ENCODE measurements around the gene TMEM132D. TPM values are rescaled to one million over a fixed set of nuclear protein-coding genes. Genes with fewer than 3 reads are reported as not detected.

The TMEM132D gene
- total and polyA plus RNA-seq, 2 experiments from 2014 or later, result not detected

- H3K27me3 ChIP-seq (replicated peaks; ENCODE audit: insufficient read depth), result no peaks in the 10 kb centered on the region
- no peaks in the 10 kb centered on the region for H4K20me1 ChIP-seq (ENCODE audit: insufficient read depth)
- H2AFZ ChIP-seq, result no peak overlapping the region
- H3K9me2 ChIP-seq (ENCODE audit: insufficient read depth), result no peaks in the 10 kb centered on the region
- no peak overlapping the region for H3K9ac ChIP-seq
- no peak for DNase-seq
- no peaks in the 10 kb centered on the region for H3K9me3 ChIP-seq (ENCODE audit: low read depth)
- H3K27ac ChIP-seq, result no peak overlapping the region
- H3K4me3 ChIP-seq, result no peak overlapping the region
- WGBS, 2 experiments (ENCODE audit: low coverage in 1 of 2, low lambda C conversion rate in 2 of 2, missing lambda C conversion rate in 2 of 2), result 31 to 44% methylated on average over 2 of the region's 2 CpGs
- H3K4me2 ChIP-seq (ENCODE audit: unreplicated experiment), result no peak overlapping the region
- H3K4me1 ChIP-seq (ENCODE audit: insufficient read depth), result no peaks in the 10 kb centered on the region
- H3F3A ChIP-seq (ENCODE audit: insufficient read depth), result no peaks in the 10 kb centered on the region
- in situ Hi-C loops (cut with MboI), result no loop called here
- TF ChIP-seq EZH2 (IDR thresholded peaks at IDR 0.05; ENCODE audit: insufficient read depth, poor library complexity, severe bottlenecking), result no peak
- no peak for TF ChIP-seq EZH2phosphoT487 (IDR thresholded peaks at IDR 0.05; ENCODE audit: insufficient read depth, low read depth)
- H3K79me2 ChIP-seq (ENCODE audit: insufficient read depth), result no peaks in the 10 kb centered on the region
- no peaks in the 10 kb centered on the region for H3K36me3 ChIP-seq (ENCODE audit: low read depth)
Observed at GRCh38 chr12:129372348-129372747, 531.5 kb downstream of the TMEM132D start.

DNA sequence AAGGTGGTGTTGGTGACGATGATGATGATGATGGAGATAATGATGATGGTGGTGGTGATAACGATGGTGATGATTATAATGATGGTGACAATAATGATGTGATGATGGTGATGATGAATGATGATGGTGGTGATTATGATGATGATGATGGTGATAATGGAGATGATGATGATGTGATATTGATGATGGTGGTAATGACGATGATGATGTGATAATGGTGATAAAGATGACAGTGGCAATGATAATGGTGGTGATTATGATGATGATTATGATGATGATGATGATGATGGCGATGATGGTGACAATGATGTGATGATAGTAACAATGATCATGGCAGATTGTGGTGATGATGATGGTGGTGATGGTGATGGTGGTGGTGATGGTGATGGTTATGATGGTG lies 532.6 kb downstream of the TMEM132D start:
- no peak overlapping the region for H3K4me2 ChIP-seq (ENCODE audit: unreplicated experiment)
- WGBS, 2 experiments (ENCODE audit: low coverage in 1 of 2, low lambda C conversion rate in 2 of 2, missing lambda C conversion rate in 2 of 2), result 18% methylated on average over 4 of the region's 4 CpGs
- H3K9me2 ChIP-seq (ENCODE audit: insufficient read depth), result no peaks in the 10 kb centered on the region
- H3K9me3 ChIP-seq (ENCODE audit: low read depth), result no peaks in the 10 kb centered on the region
- H4K20me1 ChIP-seq (ENCODE audit: insufficient read depth), result no peaks in the 10 kb centered on the region
- no peak for DNase-seq
- H3K79me2 ChIP-seq (ENCODE audit: insufficient read depth), result no peaks in the 10 kb centered on the region
- no peak overlapping the region for H2AFZ ChIP-seq
- TF ChIP-seq EZH2 (IDR thresholded peaks at IDR 0.05; ENCODE audit: insufficient read depth, poor library complexity, severe bottlenecking), result no peak
- H3K27me3 ChIP-seq (replicated peaks; ENCODE audit: insufficient read depth), result no peaks in the 10 kb centered on the region
- no peak overlapping the region for H3K9ac ChIP-seq
- H3K4me3 ChIP-seq, result no peak overlapping the region
- in situ Hi-C loops (cut with MboI), result no loop called here
- no peaks in the 10 kb centered on the region for H3K36me3 ChIP-seq (ENCODE audit: low read depth)
- H3F3A ChIP-seq (ENCODE audit: insufficient read depth), result no peaks in the 10 kb centered on the region
- no peaks in the 10 kb centered on the region for H3K4me1 ChIP-seq (ENCODE audit: insufficient read depth)
- no peak overlapping the region for H3K27ac ChIP-seq

- H3K27ac ChIP-seq, result no peak overlapping the region
- H2AFZ ChIP-seq, result no peak overlapping the region
- WGBS, 2 experiments (ENCODE audit: low coverage in 1 of 2, low lambda C conversion rate in 2 of 2, missing lambda C conversion rate in 2 of 2), result 42 to 44% methylated on average over 9 of the region's 9 CpGs
- H3K9me2 ChIP-seq (ENCODE audit: insufficient read depth), result no peaks in the 10 kb centered on the region
- TF ChIP-seq EZH2 (IDR thresholded peaks at IDR 0.05; ENCODE audit: insufficient read depth, poor library complexity, severe bottlenecking) (no peak), EZH2phosphoT487 (IDR thresholded peaks at IDR 0.05; ENCODE audit: insufficient read depth, low read depth) (no peak)
- no peak overlapping the region for H3K4me2 ChIP-seq (ENCODE audit: unreplicated experiment)
- no peak overlapping the region for H3K4me3 ChIP-seq
- no peak for DNase-seq
- no peaks in the 10 kb centered on the region for H3K36me3 ChIP-seq (ENCODE audit: low read depth)
- in situ Hi-C loops (cut with MboI), result no loop called here
- H3K4me1 ChIP-seq (ENCODE audit: insufficient read depth), result no peaks in the 10 kb centered on the region
- H3K9ac ChIP-seq, result no peak overlapping the region
- no peaks in the 10 kb centered on the region for H3F3A ChIP-seq (ENCODE audit: insufficient read depth)
- no peaks in the 10 kb centered on the region for H3K79me2 ChIP-seq (ENCODE audit: insufficient read depth)
- no peaks in the 10 kb centered on the region for H4K20me1 ChIP-seq (ENCODE audit: insufficient read depth)
- no peaks in the 10 kb centered on the region for H3K9me3 ChIP-seq (ENCODE audit: low read depth)
- no peaks in the 10 kb centered on the region for H3K27me3 ChIP-seq (replicated peaks; ENCODE audit: insufficient read depth)
Observed at GRCh38 chr12:129366656-129367055, 537.2 kb downstream of the TMEM132D start.

GRCh38 chr12:129363041-129363440 lies 540.8 kb downstream of the TMEM132D start:
- H3K4me1 ChIP-seq (ENCODE audit: insufficient read depth), result no peaks in the 10 kb centered on the region
- no peaks in the 10 kb centered on the region for H4K20me1 ChIP-seq (ENCODE audit: insufficient read depth)
- H3K9me3 ChIP-seq (ENCODE audit: low read depth), result no peaks in the 10 kb centered on the region
- in situ Hi-C loops (cut with MboI), result no loop called here
- WGBS, 2 experiments (ENCODE audit: low coverage in 1 of 2, low lambda C conversion rate in 2 of 2, missing lambda C conversion rate in 2 of 2), result 17 to 19% methylated on average over 8 of the region's 8 CpGs
- H3K9me2 ChIP-seq (ENCODE audit: insufficient read depth), result no peaks in the 10 kb centered on the region
- H3F3A ChIP-seq (ENCODE audit: insufficient read depth), result no peaks in the 10 kb centered on the region
- no peaks in the 10 kb centered on the region for H3K36me3 ChIP-seq (ENCODE audit: low read depth)
- no peak overlapping the region for H3K4me3 ChIP-seq
- no peak overlapping the region for H3K9ac ChIP-seq
- TF ChIP-seq EZH2 (IDR thresholded peaks at IDR 0.05; ENCODE audit: insufficient read depth, poor library complexity, severe bottlenecking) (no peak), EZH2phosphoT487 (IDR thresholded peaks at IDR 0.05; ENCODE audit: insufficient read depth, low read depth) (no peak)
- H2AFZ ChIP-seq, result no peak overlapping the region
- H3K79me2 ChIP-seq (ENCODE audit: insufficient read depth), result no peaks in the 10 kb centered on the region
- H3K27ac ChIP-seq, result no peak overlapping the region
- H3K27me3 ChIP-seq (replicated peaks; ENCODE audit: insufficient read depth), result no peaks in the 10 kb centered on the region
- DNase-seq, result no peak
- no peak overlapping the region for H3K4me2 ChIP-seq (ENCODE audit: unreplicated experiment)

- no peaks in the 10 kb centered on the region for H3K27me3 ChIP-seq (replicated peaks; ENCODE audit: insufficient read depth)
- no peak overlapping the region for H3K4me2 ChIP-seq (ENCODE audit: unreplicated experiment)
- H3K27ac ChIP-seq, result no peak overlapping the region
- H2AFZ ChIP-seq, result no peak overlapping the region
- no peak overlapping the region for H3K4me3 ChIP-seq
- TF ChIP-seq EZH2phosphoT487 (IDR thresholded peaks at IDR 0.05; ENCODE audit: insufficient read depth, low read depth) (no peak), EZH2 (IDR thresholded peaks at IDR 0.05; ENCODE audit: insufficient read depth, poor library complexity, severe bottlenecking) (no peak)
- WGBS, 2 experiments (ENCODE audit: low coverage in 1 of 2, low lambda C conversion rate in 2 of 2, missing lambda C conversion rate in 2 of 2), result 55 to 61% methylated on average over 6 of the region's 6 CpGs
- no peaks in the 10 kb centered on the region for H3K36me3 ChIP-seq (ENCODE audit: low read depth)
- H4K20me1 ChIP-seq (ENCODE audit: insufficient read depth), result no peaks in the 10 kb centered on the region
- H3K9ac ChIP-seq, result no peak overlapping the region
- no peaks in the 10 kb centered on the region for H3K79me2 ChIP-seq (ENCODE audit: insufficient read depth)
- H3F3A ChIP-seq (ENCODE audit: insufficient read depth), result no peaks in the 10 kb centered on the region
- no peak for DNase-seq
- H3K9me3 ChIP-seq (ENCODE audit: low read depth), result no peaks in the 10 kb centered on the region
- H3K9me2 ChIP-seq (ENCODE audit: insufficient read depth), result no peaks in the 10 kb centered on the region
- in situ Hi-C loops (cut with MboI), result no loop called here
- H3K4me1 ChIP-seq (ENCODE audit: insufficient read depth), result no peaks in the 10 kb centered on the region
Observed at GRCh38 chr12:129357233-129357632, 546.6 kb downstream of the TMEM132D start.

Measured in GM23248 (cell line).